Fibroblast of mammary gland (primary cell): Measurements from ENCODE around the gene KLF3.

Source experiments
- DNase-seq: peaks from one replicate; pipeline ENCODE4 v3.0.0-alpha.2; 2010; ENCODE audit warnings: low read depth
- H3K4me3 ChIP-seq: 2 replicates; pipeline ENCODE4 v1.5.1; 2011; ENCODE audit warnings: low read depth, mild to moderate bottlenecking, low read length, moderate library complexity; ENCODE audit not compliant: control insufficient read depth
- CTCF ChIP-seq: conservative IDR thresholded peaks from 2 replicates; pipeline ENCODE4 v1.5.1; 2011; ENCODE audit warnings: low read depth, low read length, inconsistent platforms; ENCODE audit not compliant: control insufficient read depth, insufficient read depth

Gene KLF3

GRCh38 chr4:38672397-38673129 is 8.6 kb downstream of the KLF3 start:
- H3K4me3 ChIP-seq = no peak overlapping the region
- DNase-seq = no peak
- no peak for TF ChIP-seq CTCF

- H3K4me3 ChIP-seq = no peak overlapping the region
- DNase-seq = peak; percentile 74
- TF ChIP-seq CTCF = no peak
Measured at GRCh38 chr4:38673130-38673978, 9.4 kb downstream of the KLF3 start.

GRCh38 chr4:38674258-38675144 is 10.5 kb downstream of the KLF3 start:
- no peak for DNase-seq
- no peak for TF ChIP-seq CTCF
- H3K4me3 ChIP-seq = no peak overlapping the region

GRCh38 chr4:38675146-38676121 is 11.4 kb downstream of the KLF3 start:
- no peak overlapping the region for H3K4me3 ChIP-seq
- peak; percentile 95 for TF ChIP-seq CTCF
- peak; percentile 88 for DNase-seq

GRCh38 chr4:38676986-38677385 is 13.0 kb downstream of the KLF3 start:
- TF ChIP-seq CTCF = no peak
- no peak for DNase-seq
- no peak overlapping the region for H3K4me3 ChIP-seq

- no peak overlapping the region for H3K4me3 ChIP-seq
- no peak for DNase-seq
- no peak for TF ChIP-seq CTCF
Measured at GRCh38 chr4:38677441-38677840, 13.4 kb downstream of the KLF3 start.
